Osteocyte (in vitro differentiated cells): Measurements from ENCODE around the gene GPSM3. TPM values are rescaled to one million over a fixed set of nuclear protein-coding genes. Genes with fewer than 3 reads are reported as not detected.

ENCODE experiments used
- DNase-seq: peaks from one replicate; pipeline ENCODE4 v3.0.0; 2021; ENCODE audit warnings: mixed read lengths; ENCODE audit not compliant: unreplicated experiment; ENCODE audit errors: extremely low spot score
- H3K27ac Mint-ChIP-seq: one replicate; pipeline ENCODE4 v1.8.0; 2021; ENCODE audit warnings: mild to moderate bottlenecking, mixed read lengths; ENCODE audit not compliant: unreplicated experiment
- H3K27me3 Mint-ChIP-seq: one replicate; pipeline ENCODE4 v1.8.0; 2021; ENCODE audit warnings: mixed read lengths; ENCODE audit not compliant: unreplicated experiment
- H3K36me3 Mint-ChIP-seq: one replicate; pipeline ENCODE4 v1.8.0; 2021; ENCODE audit warnings: mixed read lengths; ENCODE audit not compliant: unreplicated experiment
- H3K4me1 Mint-ChIP-seq: one replicate; pipeline ENCODE4 v1.8.0; 2021; ENCODE audit warnings: mixed read lengths; ENCODE audit not compliant: unreplicated experiment
- H3K4me3 Mint-ChIP-seq: one replicate; pipeline ENCODE4 v1.8.0; 2021; ENCODE audit warnings: mild to moderate bottlenecking, moderate library complexity, mixed read lengths; ENCODE audit not compliant: unreplicated experiment
- H3K9me3 Mint-ChIP-seq: one replicate; pipeline ENCODE4 v1.8.0; 2021; ENCODE audit warnings: mixed read lengths; ENCODE audit not compliant: unreplicated experiment
- CTCF ChIP-seq: fragments of 200-600 bp; sonication (generic); IDR thresholded peaks from 2 replicates; pipeline ENCODE4 v1.5.0; 2021; ENCODE audit warnings: antibody characterized with exemption, mild to moderate bottlenecking, moderate library complexity
- total RNA-seq: library from RNA; stranded (reverse); gene quantifications from 2 replicates; pipeline ENCODE4 v1.2.1, GENCODE V29; 2021

GPSM3 gene
- total RNA-seq, 1 donor from 2014 or later = 7.5 TPM

DNA sequence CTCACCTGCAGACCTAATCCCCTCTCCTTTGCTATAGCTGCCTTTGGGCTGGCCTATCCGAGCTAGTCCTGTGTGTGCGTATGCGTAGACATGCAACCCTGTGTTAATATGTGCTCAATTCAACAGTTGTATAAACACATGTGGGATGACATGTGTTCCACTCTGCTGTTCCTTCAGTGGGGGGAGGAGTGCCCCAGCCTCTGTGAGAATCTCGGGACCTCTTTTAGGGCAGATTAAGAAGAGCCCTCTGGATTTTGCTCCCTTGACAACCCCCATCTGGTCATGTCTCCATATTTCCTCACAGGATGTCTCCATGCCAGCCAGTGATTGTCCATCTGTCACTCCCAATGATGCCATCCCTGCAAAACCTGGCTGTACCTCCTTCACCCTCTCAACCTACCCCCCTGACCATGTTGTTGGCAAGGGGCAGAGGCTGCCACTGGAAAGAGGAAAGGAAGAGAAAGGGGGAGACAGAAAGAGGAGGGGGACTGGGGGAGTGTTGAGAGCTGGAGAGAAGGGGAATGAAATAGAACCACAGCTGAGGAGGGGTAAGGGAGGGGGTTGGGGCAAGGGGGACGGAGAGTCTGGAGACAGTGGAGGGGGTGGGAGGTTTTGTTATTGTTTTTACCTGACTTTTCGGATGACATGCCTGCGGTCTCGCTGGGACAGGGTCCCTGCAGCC, 41.1 kb downstream of the GPSM3 start:
- peak overlapping the region; percentile 42 for H3K4me3 Mint-ChIP-seq
- H3K27ac Mint-ChIP-seq = peak overlapping the region; percentile 50
- DNase-seq = no peak
- TF ChIP-seq CTCF = no peak
- H3K4me1 Mint-ChIP-seq = peaks cover 35% of the 10 kb centered on the region
- H3K9me3 Mint-ChIP-seq = no peaks in the 10 kb centered on the region
- no peaks in the 10 kb centered on the region for H3K27me3 Mint-ChIP-seq
- H3K36me3 Mint-ChIP-seq = peaks cover 6% of the 10 kb centered on the region

DNA sequence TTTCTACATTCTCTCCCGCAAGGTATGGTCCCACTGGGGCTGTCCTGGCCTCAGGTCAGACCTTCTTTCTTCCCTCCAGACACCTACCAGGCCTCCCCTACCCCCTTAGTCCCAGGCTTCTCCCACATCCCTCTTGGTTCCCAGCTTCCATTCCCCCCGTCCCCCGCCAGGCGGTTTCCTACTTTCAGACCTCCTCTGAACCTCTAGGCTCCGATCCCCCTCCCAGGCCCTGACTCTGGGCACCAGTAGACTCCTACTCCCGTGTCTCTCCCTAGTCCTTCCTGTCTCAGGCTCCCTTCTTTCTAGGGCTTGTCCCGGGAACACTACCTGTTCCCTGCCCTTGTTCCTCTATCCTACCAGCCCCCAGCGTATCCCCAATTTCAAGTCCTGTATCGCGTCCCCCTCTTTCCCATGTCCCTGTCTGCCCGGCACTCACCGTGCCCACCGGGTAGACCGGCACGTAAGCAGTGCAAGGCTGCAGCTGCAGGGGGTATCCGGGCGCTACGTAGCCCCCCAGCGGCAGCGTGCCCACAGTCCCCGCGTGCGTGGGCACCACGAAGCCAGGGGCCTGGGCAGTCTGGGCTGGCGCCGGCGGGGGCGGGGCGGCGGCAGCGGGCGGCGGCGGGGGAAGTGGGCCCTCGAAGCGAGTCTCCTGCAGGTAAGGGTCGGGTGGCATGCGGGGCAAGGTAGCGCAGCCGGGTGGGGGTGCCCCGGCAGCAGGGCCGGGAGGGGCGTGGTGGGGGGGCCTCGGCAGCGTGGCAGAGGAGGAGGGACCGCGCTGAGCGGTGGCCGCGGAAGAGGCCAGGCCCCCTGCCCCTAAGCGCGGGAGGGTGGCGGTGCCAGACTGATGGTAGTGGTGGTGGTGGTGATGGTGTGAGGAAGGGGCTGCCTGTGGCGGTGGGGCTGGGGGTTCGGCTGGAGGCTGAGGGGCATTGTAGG, 42.2 kb downstream of the GPSM3 start:
- Mint-ChIP-seq H3K36me3 (peaks cover 2% of the 10 kb centered on the region), H3K27ac (no peak overlapping the region), H3K4me3 (no peak overlapping the region), H3K4me1 (peaks cover 31% of the 10 kb centered on the region), H3K9me3 (no peaks in the 10 kb centered on the region), H3K27me3 (no peaks in the 10 kb centered on the region)
- no peak for DNase-seq
- no peak for TF ChIP-seq CTCF

DNA sequence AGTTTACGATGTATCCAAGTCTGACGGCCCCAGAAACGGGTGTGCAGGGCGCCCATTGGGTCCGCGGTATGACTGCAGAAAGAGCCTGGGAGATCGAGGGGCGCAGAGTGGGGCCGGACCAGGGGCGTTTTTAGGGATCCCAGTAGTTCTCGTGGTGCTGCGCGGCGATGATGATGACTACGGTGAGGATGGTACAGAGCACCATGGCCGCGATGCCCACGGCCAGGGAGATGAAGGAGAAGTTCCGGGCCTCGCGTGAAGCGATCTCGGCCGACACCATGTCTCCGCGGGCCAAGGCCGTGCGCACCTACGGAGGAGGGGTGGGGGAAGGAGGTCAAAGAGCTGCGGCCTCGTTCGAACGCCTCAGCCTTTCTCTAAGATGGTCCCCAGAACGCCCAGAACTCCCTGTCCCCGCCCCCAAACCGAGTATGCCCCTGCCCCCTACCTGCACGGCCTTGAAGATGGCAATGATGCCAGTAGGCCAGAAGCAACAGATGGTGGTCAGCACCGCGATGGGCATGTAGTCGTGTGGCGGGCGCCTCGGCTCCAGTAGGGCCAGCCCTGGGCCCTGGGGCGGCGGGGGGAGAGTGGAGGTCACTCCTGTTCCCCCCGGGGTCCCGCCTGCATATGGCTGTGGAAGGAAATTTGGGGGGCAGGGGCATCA, 43.2 kb downstream of the GPSM3 start:
- TF ChIP-seq CTCF = no peak
- DNase-seq = no peak
- Mint-ChIP-seq H3K9me3 (no peaks in the 10 kb centered on the region), H3K4me3 (no peak overlapping the region), H3K27ac (no peak overlapping the region), H3K27me3 (no peaks in the 10 kb centered on the region), H3K4me1 (peaks cover 23% of the 10 kb centered on the region), H3K36me3 (peaks cover 2% of the 10 kb centered on the region)

GRCh38 chr6:32148289-32149091, 44.0 kb downstream of the GPSM3 start:
- Mint-ChIP-seq H3K4me1 (peaks cover 22% of the 10 kb centered on the region), H3K9me3 (no peaks in the 10 kb centered on the region), H3K27ac (no peak overlapping the region), H3K27me3 (no peaks in the 10 kb centered on the region), H3K4me3 (no peak overlapping the region), H3K36me3 (peaks cover 2% of the 10 kb centered on the region)
- no peak for DNase-seq
- no peak for TF ChIP-seq CTCF
